A673 (cell line): ENCODE results near the gene SCUBE1.

Experiments
- CTCF ChIP-seq: fragments of 300-800, 200-600 bp; sonication (generic); conservative IDR thresholded peaks from 2 replicates; pipeline ENCODE4 v1.5.1; 2017; ENCODE audit warnings: low read depth, mild to moderate bottlenecking, antibody characterized with exemption, low read length, moderate library complexity, mixed read lengths
- EZH2 ChIP-seq: fragments of 200-600 bp; sonication (generic); IDR thresholded peaks from 2 replicates; pipeline ENCODE4 v1.6.1; 2017; ENCODE audit warnings: borderline replicate concordance, low read depth, mild to moderate bottlenecking, mixed read lengths, antibody characterized with exemption, low read length; ENCODE audit not compliant: poor library complexity, severe bottlenecking

DNA sequence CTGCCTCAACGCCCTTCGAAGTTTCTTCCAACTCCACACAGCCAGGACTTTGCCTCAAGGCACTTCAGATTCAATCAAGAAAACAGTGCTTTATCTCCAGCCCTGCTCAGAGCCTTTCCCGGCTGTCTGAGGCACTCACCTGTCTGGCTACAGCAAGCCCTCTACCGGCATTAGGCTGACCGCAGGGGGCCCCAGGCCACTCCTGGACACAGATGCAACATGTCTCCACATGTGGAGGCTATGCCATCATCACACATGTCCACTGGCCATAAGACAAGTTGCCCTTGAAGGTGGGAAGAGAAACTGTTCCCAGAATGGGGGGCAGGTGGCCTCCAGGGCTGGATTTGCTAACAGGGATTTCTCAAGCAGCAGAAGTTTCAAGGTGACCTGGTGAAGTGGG, 10.0 kb downstream of the SCUBE1 start:
- TF ChIP-seq CTCF (no peak), EZH2 (no peak)
